MM.1S (cell line): ENCODE measurements around the gene TTLL11.

Experiments used
- DNase-seq: peaks from one replicate; pipeline ENCODE4 v3.0.0-alpha.2; 2015
- H2AFZ ChIP-seq: fragments of 300-600 bp; sonication (generic); 2 replicates; pipeline ENCODE4 v1.6.0; 2016; ENCODE audit warnings: antibody characterized with exemption, low read length
- H3F3A ChIP-seq: fragments of 300-600 bp; sonication (generic); 2 replicates; pipeline ENCODE4 v1.6.1; 2016; ENCODE audit warnings: mild to moderate bottlenecking, antibody characterized with exemption, low read length, moderate library complexity, mixed read lengths; ENCODE audit not compliant: insufficient read depth
- H3K27ac ChIP-seq: fragments of 300-600 bp; sonication (generic); 2 replicates; pipeline ENCODE4 v1.5.1; 2016; ENCODE audit warnings: mild to moderate bottlenecking, low read length
- H3K27me3 ChIP-seq: fragments of 300-600 bp; sonication (generic); replicated peaks from 2 replicates; pipeline ENCODE4 v1.6.0; 2016; ENCODE audit warnings: low read length; ENCODE audit not compliant: insufficient read depth
- H3K36me3 ChIP-seq: fragments of 300-600 bp; sonication (generic); replicated peaks from 2 replicates; pipeline ENCODE4 v1.6.1; 2016; ENCODE audit warnings: mild to moderate bottlenecking, low read length, mixed read lengths; ENCODE audit not compliant: insufficient read depth
- H3K4me1 ChIP-seq: fragments of 300-600 bp; sonication (generic); 2 replicates; pipeline ENCODE4 v1.6.1; 2016; ENCODE audit warnings: low read length, mixed read lengths
- H3K4me2 ChIP-seq: fragments of 300-600 bp; sonication (generic); 2 replicates; pipeline ENCODE4 v1.6.0; 2016; ENCODE audit warnings: low read depth, low read length
- H3K4me3 ChIP-seq: fragments of 300-600 bp; sonication (generic); 2 replicates; pipeline ENCODE4 v1.5.1; 2016; ENCODE audit warnings: low read length, mixed read lengths
- H3K79me2 ChIP-seq: fragments of 300-600 bp; sonication (generic); 2 replicates; pipeline ENCODE4 v1.6.1; 2016; ENCODE audit warnings: mixed run types, low read length, mixed read lengths
- H3K9ac ChIP-seq: fragments of 300-600 bp; sonication (generic); 2 replicates; pipeline ENCODE4 v1.6.1; 2016; ENCODE audit warnings: low read length, mixed read lengths
- H3K9me2 ChIP-seq: fragments of 300-600 bp; sonication (generic); replicated peaks from 2 replicates; pipeline ENCODE4 v1.6.1; 2016; ENCODE audit warnings: mild to moderate bottlenecking, low read length, mixed read lengths; ENCODE audit not compliant: insufficient read depth
- H3K9me3 ChIP-seq: fragments of 300-600 bp; sonication (generic); replicated peaks from 2 replicates; pipeline ENCODE4 v1.6.1; 2016; ENCODE audit warnings: mild to moderate bottlenecking, low read length, mixed read lengths; ENCODE audit not compliant: insufficient read depth
- H4K20me1 ChIP-seq: fragments of 300-600 bp; sonication (generic); 2 replicates; pipeline ENCODE4 v1.6.1; 2016; ENCODE audit warnings: mild to moderate bottlenecking, low read length, moderate library complexity, mixed read lengths; ENCODE audit not compliant: insufficient read depth
- CTCF ChIP-seq: fragments of 300-600 bp; sonication (generic); IDR thresholded peaks from 2 replicates; pipeline ENCODE4 v1.5.1; 2016; ENCODE audit warnings: antibody characterized with exemption, low read length, mixed read lengths
- EZH2 ChIP-seq: fragments of 300-600 bp; sonication (generic); optimal IDR thresholded peaks from 2 replicates; pipeline ENCODE3; 2017; ENCODE audit warnings: low read depth, mild to moderate bottlenecking, antibody characterized with exemption, low read length, mixed read lengths
- EZH2phosphoT487 ChIP-seq: fragments of 300-600 bp; sonication (generic); IDR thresholded peaks from 2 replicates; pipeline ENCODE4 v1.6.1; 2018; ENCODE audit warnings: antibody characterized with exemption, low read length

TTLL11 gene

DNA sequence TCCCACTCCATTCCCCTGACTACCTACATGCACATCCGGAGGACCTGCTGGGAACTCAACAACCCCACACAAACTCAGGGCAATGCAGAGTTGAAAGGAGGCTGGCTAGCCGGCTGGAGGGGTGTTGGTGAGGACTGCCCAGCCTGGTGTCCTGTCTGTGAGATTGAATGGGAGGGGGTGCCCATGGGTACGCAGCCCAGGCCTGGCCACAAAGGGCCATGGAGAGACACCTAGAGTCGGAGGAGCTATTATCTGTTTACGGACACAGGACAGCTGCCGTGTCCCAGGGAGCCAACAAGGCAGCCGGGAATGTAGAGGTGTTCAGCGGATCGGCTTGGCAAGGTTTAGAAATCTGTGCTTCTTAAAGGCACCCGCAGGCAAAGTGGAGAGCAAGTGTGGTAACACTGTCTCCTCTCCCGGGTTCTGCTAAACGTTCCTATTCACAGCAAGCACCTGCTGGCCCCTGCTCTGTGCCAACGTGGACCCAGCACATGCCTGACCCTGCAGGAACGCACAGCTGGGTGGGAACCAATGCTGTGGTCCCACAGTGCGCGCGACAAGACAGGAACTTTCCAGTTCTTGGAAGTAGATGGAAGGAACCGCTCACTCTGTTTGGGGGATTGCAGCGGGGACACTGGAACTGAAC is 275.0 kb downstream of the TTLL11 start:
- Histone ChIP-seq H3K9ac (no peak overlapping the region), H3K9me3 (no peaks in the 10 kb centered on the region), H3K27ac (no peak overlapping the region), H3K4me3 (no peak overlapping the region), H3K4me1 (no peaks in the 10 kb centered on the region), H3K79me2 (no peaks in the 10 kb centered on the region), H3F3A (no peaks in the 10 kb centered on the region), H3K9me2 (no peaks in the 10 kb centered on the region), H3K4me2 (no peak overlapping the region), H3K27me3 (no peaks in the 10 kb centered on the region), H3K36me3 (no peaks in the 10 kb centered on the region), H4K20me1 (no peaks in the 10 kb centered on the region), H2AFZ (no peak overlapping the region)
- no peak for TF ChIP-seq CTCF
- no peak for DNase-seq

DNA sequence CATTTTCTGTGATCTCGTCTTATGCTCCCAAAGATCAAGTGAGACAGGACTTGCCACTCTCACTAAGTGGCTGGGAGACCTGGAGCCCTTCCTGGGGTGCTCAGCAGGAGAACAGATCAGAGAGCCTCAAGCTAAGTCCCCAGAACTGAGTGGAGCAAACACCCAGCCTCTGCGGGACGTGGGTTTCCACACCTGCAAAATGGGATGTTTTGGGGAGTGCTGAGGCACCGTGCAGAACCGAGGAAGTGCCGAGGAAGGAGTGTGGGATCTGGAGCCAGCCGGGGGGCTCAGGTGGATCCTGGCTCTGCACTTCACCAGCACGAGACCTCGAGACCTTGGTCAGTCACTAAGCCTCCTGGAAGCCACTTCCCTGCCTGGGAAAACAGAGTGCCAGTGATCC is 275.6 kb downstream of the TTLL11 start:
- Histone ChIP-seq H3K27ac (no peak overlapping the region), H3K9me3 (no peaks in the 10 kb centered on the region), H3K79me2 (no peaks in the 10 kb centered on the region), H3K9me2 (no peaks in the 10 kb centered on the region), H3K4me2 (no peak overlapping the region), H4K20me1 (no peaks in the 10 kb centered on the region), H3K4me3 (no peak overlapping the region), H3K27me3 (no peaks in the 10 kb centered on the region), H2AFZ (no peak overlapping the region), H3K9ac (no peak overlapping the region), H3F3A (no peaks in the 10 kb centered on the region), H3K4me1 (no peaks in the 10 kb centered on the region), H3K36me3 (no peaks in the 10 kb centered on the region)
- no peak for TF ChIP-seq EZH2phosphoT487
- no peak for TF ChIP-seq EZH2
- no peak for TF ChIP-seq CTCF
- DNase-seq = no peak

GRCh38 chr9:121816845-121817450 is 276.2 kb downstream of the TTLL11 start:
- H3K4me3 ChIP-seq = no peak overlapping the region
- H3K4me2 ChIP-seq = no peak overlapping the region
- no peaks in the 10 kb centered on the region for H3F3A ChIP-seq
- H3K9me3 ChIP-seq = no peaks in the 10 kb centered on the region
- H3K27ac ChIP-seq = no peak overlapping the region
- TF ChIP-seq CTCF (no peak), EZH2 (no peak), EZH2phosphoT487 (no peak)
- H3K9me2 ChIP-seq = no peaks in the 10 kb centered on the region
- H3K9ac ChIP-seq = no peak overlapping the region
- no peaks in the 10 kb centered on the region for H3K4me1 ChIP-seq
- no peak overlapping the region for H2AFZ ChIP-seq
- H3K27me3 ChIP-seq = no peaks in the 10 kb centered on the region
- DNase-seq = no peak
- no peaks in the 10 kb centered on the region for H3K79me2 ChIP-seq
- no peaks in the 10 kb centered on the region for H4K20me1 ChIP-seq
- no peaks in the 10 kb centered on the region for H3K36me3 ChIP-seq
